Upper lobe of right lung (tissue), 1 donor: ENCODE measurements around the gene MDFIC2. TPM values are rescaled to one million over a fixed set of nuclear protein-coding genes. Genes with fewer than 3 reads are reported as not detected.

Experiments
- ATAC-seq: fragments of 200-7000 bp; cut with Tn5 transposase; one replicate; pipeline ENCODE4 v1.9.1; 2020; ENCODE audit warnings: mild to moderate bottlenecking, moderate library complexity
- DNase-seq: peaks from one replicate; pipeline ENCODE4 v3.0.0-alpha.2; 2020
- H3K27ac ChIP-seq: fragments of 200-600 bp; one replicate; pipeline ENCODE4 v1.8.0; 2022
- H3K27me3 ChIP-seq: fragments of 200-600 bp; one replicate; pipeline ENCODE4 v1.8.0; 2022; ENCODE audit warnings: mild to moderate bottlenecking
- H3K36me3 ChIP-seq: fragments of 200-600 bp; one replicate; pipeline ENCODE4 v1.8.0; 2022
- H3K4me1 ChIP-seq: fragments of 200-600 bp; one replicate; pipeline ENCODE4 v1.8.0; 2022
- H3K4me3 ChIP-seq: fragments of 200-600 bp; one replicate; pipeline ENCODE4 v1.8.0; 2022; ENCODE audit warnings: mild to moderate bottlenecking
- H3K9me3 ChIP-seq: fragments of 200-600 bp; one replicate; pipeline ENCODE4 v1.8.0; 2022
- intact Hi-C: fragments of 100-400 bp; cut with DNase I; formaldehyde crosslinking; loops from one replicate; pipeline ENCODE4 v1.11.0; 2022
- total RNA-seq: library from RNA; stranded (reverse); fragmentation: NEBNext Ultra II Directional; extraction: Animal tissue kit (Norgen Biotek cat#: 25700); gene quantifications from one replicate; pipeline ENCODE4 v1.2.1, GENCODE V29; 2021
- TF ChIP-seq, protein P1 (sequence below): fragments of 200-600 bp; IDR thresholded peaks from one replicate; pipeline ENCODE4 v1.8.0; 2022; ENCODE audit warnings: antibody characterized with exemption
- donor health status: DM: no; HTN: yes; CAD: no; lungs with severe emphysema.

Gene MDFIC2
- total RNA-seq, 1 donor from 2014 or later: not detected

- ATAC-seq: no peak
Measured at GRCh38 chr3:70201975-70202374, 110.5 kb downstream of the MDFIC2 start.

DNA sequence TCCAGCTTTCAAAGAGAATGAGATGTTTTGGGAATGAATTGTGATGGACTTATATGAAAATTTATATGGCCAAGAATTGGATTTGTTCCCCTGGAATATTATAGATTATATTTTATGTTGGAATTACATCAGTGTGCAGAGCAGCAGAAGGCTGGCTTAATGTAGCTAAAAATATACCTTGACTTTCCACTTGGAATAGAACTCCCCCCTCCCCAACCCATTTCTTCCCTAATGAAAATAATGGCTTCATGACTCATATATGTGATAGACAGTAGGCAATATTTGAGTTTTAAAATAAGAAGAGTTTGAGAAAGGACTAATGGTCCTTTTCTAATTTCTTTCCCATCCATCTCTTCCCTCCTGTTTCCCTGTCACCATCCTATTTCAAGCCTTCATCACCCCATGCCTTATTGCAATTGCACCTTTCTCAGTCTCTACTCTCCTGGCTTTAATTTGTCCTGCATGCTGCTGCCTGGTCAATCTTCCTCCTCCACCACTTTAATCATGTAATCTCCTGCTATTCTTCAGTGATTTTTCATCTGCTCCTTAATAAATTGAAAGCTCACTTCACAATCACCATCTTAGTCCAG lies 122.5 kb downstream of the MDFIC2 start:
- no peak overlapping the region for H3K27ac ChIP-seq
- no peak for DNase-seq
- TF ChIP-seq, protein P1, sequence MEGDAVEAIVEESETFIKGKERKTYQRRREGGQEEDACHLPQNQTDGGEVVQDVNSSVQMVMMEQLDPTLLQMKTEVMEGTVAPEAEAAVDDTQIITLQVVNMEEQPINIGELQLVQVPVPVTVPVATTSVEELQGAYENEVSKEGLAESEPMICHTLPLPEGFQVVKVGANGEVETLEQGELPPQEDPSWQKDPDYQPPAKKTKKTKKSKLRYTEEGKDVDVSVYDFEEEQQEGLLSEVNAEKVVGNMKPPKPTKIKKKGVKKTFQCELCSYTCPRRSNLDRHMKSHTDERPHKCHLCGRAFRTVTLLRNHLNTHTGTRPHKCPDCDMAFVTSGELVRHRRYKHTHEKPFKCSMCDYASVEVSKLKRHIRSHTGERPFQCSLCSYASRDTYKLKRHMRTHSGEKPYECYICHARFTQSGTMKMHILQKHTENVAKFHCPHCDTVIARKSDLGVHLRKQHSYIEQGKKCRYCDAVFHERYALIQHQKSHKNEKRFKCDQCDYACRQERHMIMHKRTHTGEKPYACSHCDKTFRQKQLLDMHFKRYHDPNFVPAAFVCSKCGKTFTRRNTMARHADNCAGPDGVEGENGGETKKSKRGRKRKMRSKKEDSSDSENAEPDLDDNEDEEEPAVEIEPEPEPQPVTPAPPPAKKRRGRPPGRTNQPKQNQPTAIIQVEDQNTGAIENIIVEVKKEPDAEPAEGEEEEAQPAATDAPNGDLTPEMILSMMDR: no peak
- intact Hi-C loops: no loop called here
- H3K36me3 ChIP-seq: no peaks in the 10 kb centered on the region
- ATAC-seq: no peak
- H3K9me3 ChIP-seq: no peaks in the 10 kb centered on the region
- peaks cover 3% of the 10 kb centered on the region for H3K27me3 ChIP-seq
- H3K4me3 ChIP-seq: no peak overlapping the region
- no peaks in the 10 kb centered on the region for H3K4me1 ChIP-seq

More at GRCh38 chr3:70201975-70202374, 110.5 kb downstream of the MDFIC2 start:
- intact Hi-C loops: no loop called here
- Histone ChIP-seq H3K4me3 (no peak overlapping the region), H3K27me3 (no peaks in the 10 kb centered on the region), H3K9me3 (no peaks in the 10 kb centered on the region), H3K36me3 (no peaks in the 10 kb centered on the region), H3K4me1 (no peaks in the 10 kb centered on the region), H3K27ac (no peak overlapping the region)
- no peak for DNase-seq
- TF ChIP-seq, protein P1: no peak

DNA sequence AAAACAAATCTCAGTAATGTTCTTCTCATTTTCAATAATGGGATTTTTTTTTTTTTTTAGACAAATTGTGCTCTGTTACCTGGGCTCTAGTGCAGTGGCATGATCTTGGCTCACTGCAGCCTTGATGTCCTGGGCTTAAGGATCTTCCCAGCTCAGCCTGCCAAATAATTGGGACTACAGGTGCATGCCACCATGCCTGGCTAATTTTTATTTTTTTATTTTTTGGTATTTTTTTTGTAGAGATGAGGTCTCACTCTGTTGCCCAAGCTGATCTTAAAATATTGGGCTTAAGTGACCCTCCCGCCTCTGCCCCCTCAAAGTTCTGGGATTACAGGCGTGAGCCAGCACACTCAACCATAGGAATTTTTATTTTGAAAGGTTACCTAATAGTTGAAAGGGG lies 126.2 kb downstream of the MDFIC2 start:
- Histone ChIP-seq H3K36me3 (no peaks in the 10 kb centered on the region), H3K27me3 (peaks cover 18% of the 10 kb centered on the region), H3K27ac (no peak overlapping the region), H3K4me1 (no peaks in the 10 kb centered on the region), H3K9me3 (no peaks in the 10 kb centered on the region), H3K4me3 (no peak overlapping the region)
- TF ChIP-seq, protein P1: no peak
- intact Hi-C loops: no loop called here
- DNase-seq (no peak), ATAC-seq (no peak)

DNA sequence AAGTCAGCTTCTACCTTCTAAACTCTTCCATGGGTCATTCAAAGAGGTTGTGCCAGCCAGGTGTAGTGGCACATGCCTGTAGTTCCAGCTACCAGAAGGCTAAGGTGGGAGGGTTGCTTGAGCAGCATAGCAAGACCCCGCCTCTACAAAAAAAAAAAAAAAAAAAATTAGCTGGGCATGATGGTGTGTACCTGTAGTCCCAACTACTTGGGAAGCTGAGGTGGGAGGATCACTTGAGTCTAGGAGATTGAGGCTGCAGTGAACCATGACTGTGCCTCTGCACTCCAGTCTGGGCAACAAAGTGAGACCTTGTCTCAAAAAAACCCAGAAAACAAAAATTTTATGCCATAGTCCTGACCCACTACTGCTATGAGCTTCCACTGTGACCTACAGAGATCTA lies 126.8 kb downstream of the MDFIC2 start:
- intact Hi-C loops: no loop called here
- H3K36me3 ChIP-seq: no peaks in the 10 kb centered on the region
- no peak for DNase-seq
- no peaks in the 10 kb centered on the region for H3K9me3 ChIP-seq
- peaks cover 18% of the 10 kb centered on the region for H3K27me3 ChIP-seq
- TF ChIP-seq, protein P1: no peak
- H3K4me1 ChIP-seq: no peaks in the 10 kb centered on the region
- H3K4me3 ChIP-seq: no peak overlapping the region
- no peak for ATAC-seq
- no peak overlapping the region for H3K27ac ChIP-seq

GRCh38 chr3:70183781-70184504 lies 128.5 kb downstream of the MDFIC2 start:
- Histone ChIP-seq H3K9me3 (no peaks in the 10 kb centered on the region), H3K27me3 (peaks cover 18% of the 10 kb centered on the region), H3K36me3 (no peaks in the 10 kb centered on the region), H3K27ac (no peak overlapping the region), H3K4me3 (no peak overlapping the region), H3K4me1 (no peaks in the 10 kb centered on the region)
- DNase-seq (no peak), ATAC-seq (no peak)
- TF ChIP-seq, protein P1: no peak
- intact Hi-C loops: no loop called here
